H1 (cell line): ENCODE measurements around the gene GPS2.

ENCODE experiments used
- BACH1 ChIP-seq: IDR thresholded peaks from 2 replicates; pipeline ENCODE4 v1.6.1; 2012; ENCODE audit warnings: low read length, improper control_type of control experiment
- BRCA1 ChIP-seq: IDR thresholded peaks from 2 replicates; pipeline ENCODE4 v1.6.1; 2012; ENCODE audit warnings: low read depth, low read length, improper control_type of control experiment
- CEBPB ChIP-seq: IDR thresholded peaks from 2 replicates; pipeline ENCODE4 v1.6.1; 2012; ENCODE audit warnings: low read depth, low read length
- EGR1 ChIP-seq: IDR thresholded peaks from 2 replicates; pipeline ENCODE4 v1.6.1; 2011; ENCODE audit warnings: low read depth, low read length, borderline replicate concordance
- EP300 ChIP-seq, 2 experiments: IDR thresholded peaks; 1 replicate in 1 of 2; 2 replicates in 1 of 2; pipeline ENCODE4 v1.6.1; 2011 to 2012; ENCODE audit warnings: low read depth in 2 of 2, low read length in 2 of 2, mild to moderate bottlenecking in 2 of 2, borderline replicate concordance in 1 of 2, inconsistent platforms in 1 of 2, moderate library complexity in 1 of 2
- HDAC2 ChIP-seq, 2 experiments: fragments of 300-600 bp in 1 of 2; sonication (generic) in 1 of 2; IDR thresholded peaks; 2 replicates each; pipeline ENCODE4 v1.6.1; 2011 to 2012; ENCODE audit warnings: low read depth in 2 of 2, low read length in 2 of 2, mild to moderate bottlenecking in 2 of 2, moderate library complexity in 2 of 2, borderline replicate concordance in 1 of 2, inconsistent platforms in 1 of 2
- JUND ChIP-seq: IDR thresholded peaks from 2 replicates; pipeline ENCODE4 v1.6.1; 2011; ENCODE audit warnings: mild to moderate bottlenecking, improper control_type of control experiment, low read length
- MAFK ChIP-seq: IDR thresholded peaks from 2 replicates; pipeline ENCODE4 v1.6.1; 2012; ENCODE audit warnings: low read depth, mild to moderate bottlenecking, improper control_type of control experiment, low read length
- POLR2AphosphoS5 ChIP-seq: IDR thresholded peaks from 2 replicates; pipeline ENCODE4 v1.6.1; 2011; ENCODE audit warnings: low read depth, low read length
- SAP30 ChIP-seq: fragments of 300-600 bp; sonication (generic); IDR thresholded peaks from 2 replicates; pipeline ENCODE4 v1.7.1; 2012; ENCODE audit warnings: low read length, moderate library complexity, mild to moderate bottlenecking, inconsistent platforms; ENCODE audit not compliant: insufficient read depth, insufficient replicate concordance
- TF ChIP-seq, protein P1 (sequence below), 3 experiments: IDR thresholded peaks; 1 replicate in 2 of 3; 2 replicates in 1 of 3; pipeline versions ENCODE4 v1.5.1 to v1.6.1; 2011; ENCODE audit warnings: low read length in 3 of 3, mild to moderate bottlenecking in 3 of 3, inconsistent platforms in 2 of 3, low read depth in 1 of 3, moderate library complexity in 1 of 3; ENCODE audit not compliant: insufficient read depth in 1 of 3; ENCODE audit errors: control extremely low read depth in 1 of 3
- TF ChIP-seq, protein P2 (sequence below): IDR thresholded peaks from 2 replicates; pipeline ENCODE4 v1.6.1; 2011; ENCODE audit warnings: low read depth, mild to moderate bottlenecking, low read length; ENCODE audit not compliant: insufficient read depth

DNA sequence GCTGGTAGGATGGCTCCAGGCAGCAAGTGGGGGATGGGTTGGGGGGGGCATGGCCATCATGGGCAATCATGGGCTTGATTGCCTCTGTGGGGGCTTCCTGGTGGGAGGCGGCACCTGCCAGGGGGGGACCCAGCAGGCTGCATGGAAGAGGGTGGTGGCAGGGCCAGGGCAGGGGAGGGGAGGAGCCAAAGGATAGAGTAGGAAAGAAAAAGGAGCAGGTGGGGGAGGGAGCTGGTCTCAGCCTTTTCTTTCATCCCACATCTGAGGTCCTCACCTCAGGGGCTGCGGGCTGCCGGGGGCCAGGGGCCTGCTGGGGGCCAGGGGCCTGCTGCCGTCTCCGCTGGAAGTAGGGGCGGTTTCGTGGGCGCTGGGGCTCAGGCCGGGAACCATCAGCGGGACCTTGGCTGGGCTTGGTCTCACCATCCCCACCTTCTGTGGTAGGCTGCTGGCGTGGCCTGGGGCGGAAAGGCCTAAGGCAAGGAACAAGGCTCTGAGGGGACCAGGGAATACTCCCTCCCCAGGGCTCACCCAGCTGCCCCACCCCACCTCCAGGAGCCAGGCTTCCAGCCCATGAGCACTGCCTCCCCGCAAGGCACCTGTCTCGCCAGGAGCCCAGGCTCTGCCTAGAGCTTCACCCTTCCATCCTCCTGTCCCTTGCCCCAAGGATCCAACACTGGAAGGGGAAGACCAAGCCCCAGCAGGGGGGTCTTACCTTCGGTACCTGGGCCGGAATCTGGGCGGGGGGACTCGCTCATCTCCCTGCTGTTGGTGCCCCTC lies 25.7 kb downstream of the GPS2 start:
- TF ChIP-seq EP300 (IDR thresholded peaks at IDR 0.05; ENCODE audit: borderline replicate concordance in 1 of 2, low read depth in 2 of 2, low read length in 2 of 2), result no peak
- TF ChIP-seq, protein P1, sequence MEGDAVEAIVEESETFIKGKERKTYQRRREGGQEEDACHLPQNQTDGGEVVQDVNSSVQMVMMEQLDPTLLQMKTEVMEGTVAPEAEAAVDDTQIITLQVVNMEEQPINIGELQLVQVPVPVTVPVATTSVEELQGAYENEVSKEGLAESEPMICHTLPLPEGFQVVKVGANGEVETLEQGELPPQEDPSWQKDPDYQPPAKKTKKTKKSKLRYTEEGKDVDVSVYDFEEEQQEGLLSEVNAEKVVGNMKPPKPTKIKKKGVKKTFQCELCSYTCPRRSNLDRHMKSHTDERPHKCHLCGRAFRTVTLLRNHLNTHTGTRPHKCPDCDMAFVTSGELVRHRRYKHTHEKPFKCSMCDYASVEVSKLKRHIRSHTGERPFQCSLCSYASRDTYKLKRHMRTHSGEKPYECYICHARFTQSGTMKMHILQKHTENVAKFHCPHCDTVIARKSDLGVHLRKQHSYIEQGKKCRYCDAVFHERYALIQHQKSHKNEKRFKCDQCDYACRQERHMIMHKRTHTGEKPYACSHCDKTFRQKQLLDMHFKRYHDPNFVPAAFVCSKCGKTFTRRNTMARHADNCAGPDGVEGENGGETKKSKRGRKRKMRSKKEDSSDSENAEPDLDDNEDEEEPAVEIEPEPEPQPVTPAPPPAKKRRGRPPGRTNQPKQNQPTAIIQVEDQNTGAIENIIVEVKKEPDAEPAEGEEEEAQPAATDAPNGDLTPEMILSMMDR (IDR thresholded peaks at IDR 0.05; ENCODE audit: control extremely low read depth in 1 of 3, insufficient read depth in 1 of 3, low read depth in 1 of 3, low read length in 3 of 3), result no peak
- TF ChIP-seq MAFK, result no peak
- no peak for TF ChIP-seq EGR1
- TF ChIP-seq, protein P2, sequence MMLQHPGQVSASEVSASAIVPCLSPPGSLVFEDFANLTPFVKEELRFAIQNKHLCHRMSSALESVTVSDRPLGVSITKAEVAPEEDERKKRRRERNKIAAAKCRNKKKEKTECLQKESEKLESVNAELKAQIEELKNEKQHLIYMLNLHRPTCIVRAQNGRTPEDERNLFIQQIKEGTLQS, result no peak
- TF ChIP-seq HDAC2 (IDR thresholded peaks at IDR 0.05; ENCODE audit: borderline replicate concordance in 1 of 2, low read depth in 2 of 2, low read length in 2 of 2), result no peak
- TF ChIP-seq POLR2AphosphoS5, result no peak
- no peak for TF ChIP-seq JUND
- TF ChIP-seq SAP30, result no peak
- no peak for TF ChIP-seq CEBPB
- TF ChIP-seq BRCA1, result no peak
- TF ChIP-seq BACH1, result no peak
